Activated effector memory CD4-positive, alpha-beta T cell treated with Interleukin-2 at 50 U/mL for 16 hours (primary cell): ENCODE measurements around the gene ARHGAP6.
"Not testable (repeated sequence)": the region's sequence is repeated elsewhere in the genome, so short reads cannot be mapped to it uniquely, and the experiment has no call there.

Experiments used
- DNase-seq: peaks from one replicate; pipeline ENCODE4 v3.0.0-alpha.2; 2020

ARHGAP6 gene

DNA sequence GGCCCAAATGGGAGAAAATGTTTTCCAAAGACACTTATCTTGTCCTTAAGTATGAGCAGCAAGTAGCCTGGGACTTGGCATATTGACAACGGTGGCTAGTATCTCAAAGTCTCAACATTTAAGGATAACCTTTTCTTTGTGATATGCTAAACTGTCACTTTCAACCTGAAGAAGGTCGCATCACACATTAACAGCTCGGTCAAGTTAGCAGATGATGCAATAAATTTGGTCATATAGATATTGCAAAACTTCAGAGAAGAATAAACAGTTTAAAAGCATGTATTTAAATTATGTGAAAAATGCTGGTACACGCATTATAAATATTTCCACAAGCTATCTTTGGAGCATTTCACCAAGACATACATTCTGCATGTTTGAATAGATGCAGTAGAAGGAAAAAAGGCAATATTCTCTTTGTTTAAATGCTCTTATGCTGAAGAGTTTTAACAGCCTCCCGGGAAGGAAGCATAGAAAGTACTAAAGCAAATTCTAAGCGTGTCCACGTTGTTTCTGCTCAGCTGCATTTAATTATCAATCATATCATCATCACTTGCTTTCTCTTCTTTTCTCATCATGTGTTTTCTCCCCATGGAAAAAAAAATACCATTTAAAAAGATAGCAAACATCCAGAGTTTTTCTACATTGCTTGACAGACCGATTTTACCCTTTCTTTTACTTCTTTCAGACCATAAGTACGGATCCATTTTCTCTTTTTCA is 24.2 kb downstream of the ARHGAP6 start:
- no peak for DNase-seq

DNA sequence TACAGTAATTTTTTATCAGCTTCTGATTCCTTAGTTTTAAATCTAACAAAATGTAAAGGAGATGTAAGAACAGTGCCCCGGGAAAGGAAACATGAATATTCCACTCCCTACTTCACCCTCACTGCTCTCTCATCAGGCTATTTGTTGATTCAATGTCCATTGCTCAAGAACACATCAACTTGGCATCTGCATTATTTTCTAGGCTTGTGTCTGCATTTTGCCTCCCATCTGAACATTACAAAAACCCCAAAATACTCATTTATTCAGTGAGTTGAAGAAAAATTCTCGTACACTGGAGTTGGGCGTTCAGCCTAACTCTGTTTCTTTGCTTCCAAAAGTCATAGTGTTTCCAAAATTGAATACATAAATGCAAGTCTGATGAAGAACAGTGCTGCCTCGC is 25.6 kb downstream of the ARHGAP6 start:
- DNase-seq: no peak

DNA sequence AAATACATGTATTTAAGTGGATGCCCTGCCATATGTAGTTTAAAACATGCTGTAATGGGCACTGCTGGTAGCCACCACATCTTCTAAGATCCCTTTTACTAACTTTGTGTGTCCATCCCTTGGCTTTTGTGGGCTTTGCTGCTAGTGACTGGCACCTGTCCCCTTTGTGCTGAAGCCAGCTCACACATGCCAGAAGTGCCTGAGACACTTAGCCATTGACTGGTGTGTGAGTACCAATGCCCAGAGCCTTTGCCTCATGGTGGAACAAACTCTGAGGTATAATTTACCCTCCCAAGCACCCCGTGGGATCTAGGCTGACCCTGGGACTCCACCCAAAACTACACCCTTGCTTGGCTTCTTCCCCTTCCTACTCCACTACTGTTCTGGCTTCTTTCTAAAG is 33.0 kb downstream of the ARHGAP6 start:
- no peak for DNase-seq

DNA sequence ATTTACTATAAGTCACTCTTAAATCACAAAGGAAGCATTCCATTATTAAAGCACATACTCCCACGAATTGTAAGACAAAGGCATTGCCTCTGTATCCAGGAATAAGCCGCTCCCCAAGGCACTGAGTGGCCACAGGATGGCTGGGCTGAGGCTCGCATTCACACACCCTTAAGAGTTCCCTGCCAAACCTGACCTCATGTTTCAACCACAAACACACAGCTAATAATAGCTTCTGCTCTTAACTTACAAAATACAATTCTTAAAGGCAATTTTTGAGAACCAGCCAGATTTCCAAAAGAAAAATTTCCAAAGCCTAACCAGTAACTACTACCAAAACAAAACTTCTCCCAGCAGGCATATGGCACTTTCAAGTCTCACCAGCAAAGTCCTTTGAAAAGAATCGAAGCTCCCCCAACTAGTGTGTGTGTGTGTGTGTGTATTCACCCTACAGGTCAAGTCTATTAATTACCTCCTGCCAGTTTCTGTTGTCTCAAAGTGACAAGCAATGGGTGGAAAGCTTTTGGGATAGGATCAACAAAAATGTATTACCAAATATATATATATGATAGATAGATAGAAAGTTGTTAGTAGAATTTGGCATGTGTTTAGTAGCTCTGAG is 36.0 kb downstream of the ARHGAP6 start:
- DNase-seq: no peak

DNA sequence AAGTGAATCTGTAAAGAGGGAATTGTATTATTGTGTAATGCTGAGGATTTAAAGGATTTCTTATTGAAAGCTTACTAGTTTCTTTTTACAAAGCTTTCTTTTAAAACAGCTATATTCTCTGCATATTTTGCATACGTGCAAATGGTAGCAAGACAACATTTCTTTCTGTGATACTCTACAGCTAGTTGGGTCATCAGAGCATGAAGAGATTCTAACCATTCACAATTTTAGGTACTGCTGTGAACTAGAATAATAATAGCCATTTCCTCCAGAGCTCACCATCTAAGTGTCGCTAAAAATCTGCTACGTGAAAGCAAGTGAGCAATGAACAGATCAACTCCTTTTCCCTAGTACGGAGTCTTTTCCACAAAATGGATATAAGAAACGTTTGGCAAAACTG is 37.3 kb downstream of the ARHGAP6 start:
- no peak for DNase-seq

DNA sequence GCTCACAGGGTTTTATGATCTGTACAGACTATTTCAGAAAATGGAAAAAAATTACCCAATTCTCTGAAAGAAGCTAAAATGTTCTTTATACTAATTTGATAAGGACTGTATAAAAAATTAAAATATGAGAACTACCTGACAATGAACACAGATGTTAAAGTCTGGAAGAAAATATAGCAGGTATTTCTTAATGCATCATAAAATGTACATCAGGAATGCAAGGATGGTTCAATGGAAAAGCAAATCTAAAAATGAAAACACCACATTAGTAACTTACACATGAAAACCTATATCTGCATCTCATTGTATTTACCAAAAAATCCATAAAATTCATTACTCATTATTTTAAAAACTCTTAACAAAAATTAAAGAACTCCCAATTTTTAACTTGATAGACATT is 39.4 kb downstream of the ARHGAP6 start:
- no peak for DNase-seq

DNA sequence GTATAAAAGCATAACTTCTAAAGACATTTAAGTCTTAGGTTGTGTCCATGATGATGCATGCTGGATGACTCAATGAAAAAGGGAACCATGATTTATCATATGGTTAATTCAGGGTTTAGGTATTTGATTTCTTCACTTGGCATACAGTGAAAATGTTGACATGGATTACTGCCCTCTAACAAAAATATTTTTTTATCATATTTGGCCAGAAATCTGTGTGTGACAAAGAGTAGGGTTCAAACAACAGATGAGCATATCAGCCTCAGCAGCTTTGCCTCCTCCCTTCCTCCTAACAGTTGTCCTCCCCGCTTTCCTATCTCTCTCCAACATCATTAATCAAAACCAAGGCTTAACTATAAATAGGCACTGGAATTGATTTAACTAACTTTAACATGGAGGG is 46.3 kb downstream of the ARHGAP6 start:
- DNase-seq: no peak

DNA sequence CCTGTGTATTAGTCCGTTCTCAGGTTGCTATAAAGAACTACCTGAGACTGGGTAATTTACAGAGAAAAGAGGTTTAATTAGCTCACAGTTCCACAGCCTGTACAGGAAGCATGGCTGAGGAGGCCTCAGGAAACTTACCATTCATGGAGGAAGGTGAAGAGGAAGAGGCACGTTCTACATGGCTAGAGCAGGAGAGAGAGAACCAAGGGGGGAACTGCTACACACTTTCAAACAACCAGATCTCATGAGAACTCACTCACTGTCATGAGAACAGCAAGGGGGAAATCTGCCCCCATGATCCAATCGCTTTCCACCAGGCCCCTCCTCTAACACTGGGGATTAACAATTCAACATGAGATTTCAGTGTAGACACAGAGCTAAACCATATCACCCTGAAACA is 51.5 kb downstream of the ARHGAP6 start:
- not testable (repeated sequence) for DNase-seq

DNA sequence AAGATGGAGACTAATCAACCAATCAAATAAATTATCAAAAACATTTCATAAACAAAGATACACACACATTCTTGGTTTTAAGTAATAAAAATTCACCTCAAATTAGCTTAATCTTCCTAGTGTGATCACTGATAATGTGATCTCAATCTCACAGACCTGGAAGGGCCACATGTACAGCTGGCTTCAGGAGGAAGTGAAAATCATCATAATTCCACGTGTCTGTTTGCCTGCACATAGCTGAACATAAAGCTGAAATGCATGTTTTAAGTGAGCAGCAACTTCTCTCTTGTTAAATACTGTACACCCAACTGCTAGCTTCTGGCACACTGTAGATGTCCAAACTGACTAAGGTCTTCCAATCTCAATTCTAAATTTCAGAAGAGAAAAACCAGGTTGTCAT is 53.8 kb downstream of the ARHGAP6 start:
- no peak for DNase-seq

DNA sequence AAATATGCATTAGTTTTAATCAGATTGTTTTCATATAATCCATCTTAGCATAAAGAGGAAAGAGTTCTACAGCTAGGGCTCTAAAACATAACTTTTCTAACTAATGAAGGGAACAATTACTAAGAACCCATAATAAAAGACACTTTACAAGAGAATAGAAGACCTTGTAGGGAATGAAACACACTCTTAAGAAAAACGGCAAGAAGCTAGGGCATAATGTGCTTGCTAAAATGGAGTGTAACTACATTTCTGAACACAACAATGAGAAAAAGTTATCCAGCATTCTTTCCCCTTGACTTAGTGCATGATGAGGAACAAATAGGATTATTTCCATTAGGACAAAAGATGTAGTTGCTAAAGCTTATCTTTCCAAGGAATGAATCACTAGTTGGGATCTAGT is 54.6 kb downstream of the ARHGAP6 start:
- DNase-seq: no peak

DNA sequence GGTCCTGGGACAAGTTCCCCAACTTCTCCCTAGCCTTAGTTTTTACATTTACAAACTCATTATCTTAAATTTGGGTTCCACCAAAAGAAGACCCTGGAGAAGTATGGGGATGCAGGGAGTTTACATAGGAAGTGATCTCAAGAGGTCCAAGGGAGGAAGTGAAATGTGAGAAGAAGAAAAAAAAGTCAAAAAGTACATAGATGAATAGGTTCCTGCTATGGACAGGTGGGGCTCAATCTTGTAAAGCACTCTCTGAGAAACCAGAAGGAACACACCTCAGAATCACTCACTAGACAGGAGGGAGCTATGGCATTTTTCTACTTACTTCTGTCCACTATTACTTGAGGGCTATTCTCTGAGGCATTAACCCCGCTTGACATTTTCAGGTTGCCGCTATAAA is 56.6 kb downstream of the ARHGAP6 start:
- DNase-seq: no peak

DNA sequence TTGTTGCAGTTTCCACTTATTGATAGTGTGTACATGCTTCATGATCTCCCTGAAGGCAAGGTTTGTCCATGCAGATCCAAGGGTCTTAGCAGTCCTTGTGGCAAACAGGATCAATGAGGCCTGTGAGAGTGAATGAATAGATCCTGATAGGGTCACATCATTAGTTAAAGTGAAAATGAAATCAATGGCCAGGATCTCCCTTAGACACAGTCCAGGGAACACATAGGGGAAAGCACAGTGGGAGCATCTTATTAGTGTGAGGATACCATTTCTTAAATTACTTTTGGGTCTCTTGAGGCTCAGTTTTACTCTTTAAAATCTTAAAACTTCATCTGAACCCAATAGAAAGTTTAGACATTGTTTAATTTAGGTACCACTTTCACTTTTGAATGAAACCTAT is 59.3 kb downstream of the ARHGAP6 start:
- DNase-seq: no peak

DNA sequence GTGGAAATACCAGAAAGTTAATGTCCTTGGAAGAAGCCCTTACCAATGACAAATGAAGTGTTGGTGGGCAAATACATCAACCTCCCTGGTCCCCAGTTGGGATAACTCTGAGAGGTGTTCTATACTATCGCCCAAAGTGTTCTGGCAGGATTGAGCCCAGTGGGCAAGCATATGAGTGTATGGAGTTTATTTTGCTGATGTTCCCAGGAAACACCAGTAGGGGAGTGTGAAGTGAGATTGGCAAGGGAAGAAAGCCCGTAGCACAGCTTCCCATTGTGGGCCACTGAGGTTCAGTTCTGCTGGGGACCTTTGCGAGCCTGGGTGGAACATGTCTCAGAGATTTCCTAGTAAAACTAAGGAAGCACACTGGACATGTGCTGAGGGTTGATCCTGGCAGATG is 65.1 kb downstream of the ARHGAP6 start:
- DNase-seq: no peak

DNA sequence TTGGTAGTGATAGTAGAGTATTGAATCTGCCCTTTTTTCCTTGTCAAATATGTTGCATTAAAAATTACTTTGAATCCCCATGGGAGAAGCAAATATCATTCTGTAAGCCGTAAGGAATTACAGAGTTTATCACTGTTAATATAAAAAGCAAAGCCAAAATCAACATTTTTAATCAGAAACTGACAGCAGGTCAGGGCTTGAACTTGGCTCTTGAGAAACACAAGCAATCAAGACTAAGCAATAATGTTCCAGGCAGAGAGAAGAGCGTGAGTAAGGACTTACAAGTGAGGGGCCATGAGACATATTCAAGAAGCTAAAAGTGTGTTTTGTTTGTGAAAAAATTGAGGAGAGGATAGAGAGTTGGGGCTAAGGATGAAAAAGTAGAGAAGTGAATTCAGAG is 68.2 kb downstream of the ARHGAP6 start:
- DNase-seq: no peak

DNA sequence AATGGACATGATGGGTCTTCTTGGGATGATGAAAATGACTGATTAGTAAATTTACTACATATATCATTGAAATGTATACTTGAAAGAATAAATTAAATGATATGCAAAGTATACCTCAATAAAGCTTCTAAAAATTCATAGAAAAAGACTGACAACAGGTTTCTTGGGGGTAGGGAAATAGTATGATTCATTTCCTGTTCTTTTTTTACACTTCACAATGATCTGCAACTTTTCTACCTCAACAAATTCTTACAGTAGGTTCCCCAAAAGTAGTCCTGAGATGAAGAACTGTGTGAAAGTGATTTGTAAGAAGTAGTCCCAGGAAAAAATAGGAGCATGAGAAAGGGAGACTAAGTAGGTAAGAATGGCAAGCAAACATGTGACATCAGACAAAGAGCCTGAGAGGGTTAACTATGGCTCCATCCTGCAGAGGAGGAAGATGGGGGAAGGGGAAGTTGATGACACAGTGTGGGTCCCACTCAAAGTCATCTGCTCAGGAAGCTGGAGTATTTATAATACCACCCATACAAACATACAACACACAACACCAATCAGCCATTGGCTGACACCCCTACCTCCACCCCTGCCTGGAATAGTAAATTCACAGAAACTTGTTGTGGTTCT is 73.9 kb downstream of the ARHGAP6 start:
- DNase-seq: no peak

DNA sequence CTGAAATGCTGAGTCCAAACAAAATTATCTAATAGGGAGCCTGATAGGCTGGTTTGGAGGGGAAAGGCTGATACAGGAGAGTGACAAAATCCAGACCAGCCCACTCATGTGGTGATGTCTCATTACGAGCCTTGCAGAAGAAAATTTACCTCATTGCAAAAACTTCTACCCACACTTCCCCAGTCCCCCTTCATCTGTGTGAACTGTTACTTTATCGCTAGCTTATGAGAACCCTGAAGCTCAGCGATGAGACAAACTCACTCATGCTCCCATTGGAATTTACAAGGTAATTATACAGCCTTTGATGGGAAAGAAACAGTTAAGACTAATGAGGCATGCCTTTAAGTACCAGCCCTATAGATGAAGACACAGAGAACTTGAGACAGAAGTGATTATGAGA is 76.1 kb downstream of the ARHGAP6 start:
- no peak for DNase-seq

DNA sequence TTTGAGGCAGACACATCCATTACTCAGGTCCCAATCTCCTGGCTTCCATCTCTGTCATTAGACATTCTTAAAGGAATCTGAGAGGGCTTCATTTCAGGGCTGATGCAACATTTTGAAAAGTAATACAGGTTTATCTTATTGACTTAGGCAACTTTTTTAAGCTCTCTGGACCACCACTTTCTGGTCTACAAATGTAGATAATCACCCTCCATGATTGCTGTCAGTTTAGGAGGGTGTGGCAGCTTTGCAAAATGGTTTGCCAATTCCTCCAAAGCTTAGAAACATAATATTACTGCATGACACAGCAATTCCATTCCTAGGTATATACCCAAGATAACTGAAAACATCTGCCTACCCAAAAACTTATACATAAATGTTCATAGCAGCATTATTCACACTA is 77.6 kb downstream of the ARHGAP6 start:
- DNase-seq: no peak

DNA sequence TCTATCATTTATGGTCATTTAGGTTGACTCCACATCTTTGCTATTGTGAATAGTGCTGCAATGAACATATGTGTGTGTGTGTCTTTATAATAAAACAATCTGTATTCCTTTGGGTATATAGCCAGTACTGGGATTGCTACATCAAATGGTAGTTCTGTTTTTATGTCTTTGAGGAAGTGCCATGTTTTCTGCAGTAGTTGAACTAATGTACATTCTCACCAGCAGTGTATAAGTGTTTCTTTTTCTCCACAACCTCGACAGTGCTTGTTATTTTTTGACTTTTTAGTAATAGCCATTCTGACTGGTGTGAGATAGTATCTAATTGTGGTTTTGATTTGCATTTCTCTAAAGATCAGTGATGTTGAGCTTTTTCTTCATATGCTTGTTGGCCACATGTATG is 80.5 kb downstream of the ARHGAP6 start:
- no peak for DNase-seq

DNA sequence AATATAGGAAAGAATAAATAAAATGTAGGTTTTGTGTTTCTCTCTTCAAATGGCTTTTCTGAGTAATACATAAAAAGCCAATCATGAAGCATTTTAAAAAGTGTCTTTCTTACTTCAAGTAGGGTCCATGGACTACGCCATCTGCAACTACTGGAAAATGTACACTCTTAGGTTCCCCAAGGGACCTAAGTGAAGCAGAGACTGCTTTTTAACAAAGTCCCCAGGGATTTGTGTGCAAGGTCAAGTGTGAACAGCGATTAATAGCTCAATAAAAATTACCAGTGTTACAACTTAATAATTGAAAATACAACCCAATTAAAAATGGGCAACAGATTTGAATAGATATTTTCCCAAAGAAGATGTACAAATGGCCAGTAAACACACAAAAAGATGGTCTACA is 84.9 kb downstream of the ARHGAP6 start:
- DNase-seq: no peak

DNA sequence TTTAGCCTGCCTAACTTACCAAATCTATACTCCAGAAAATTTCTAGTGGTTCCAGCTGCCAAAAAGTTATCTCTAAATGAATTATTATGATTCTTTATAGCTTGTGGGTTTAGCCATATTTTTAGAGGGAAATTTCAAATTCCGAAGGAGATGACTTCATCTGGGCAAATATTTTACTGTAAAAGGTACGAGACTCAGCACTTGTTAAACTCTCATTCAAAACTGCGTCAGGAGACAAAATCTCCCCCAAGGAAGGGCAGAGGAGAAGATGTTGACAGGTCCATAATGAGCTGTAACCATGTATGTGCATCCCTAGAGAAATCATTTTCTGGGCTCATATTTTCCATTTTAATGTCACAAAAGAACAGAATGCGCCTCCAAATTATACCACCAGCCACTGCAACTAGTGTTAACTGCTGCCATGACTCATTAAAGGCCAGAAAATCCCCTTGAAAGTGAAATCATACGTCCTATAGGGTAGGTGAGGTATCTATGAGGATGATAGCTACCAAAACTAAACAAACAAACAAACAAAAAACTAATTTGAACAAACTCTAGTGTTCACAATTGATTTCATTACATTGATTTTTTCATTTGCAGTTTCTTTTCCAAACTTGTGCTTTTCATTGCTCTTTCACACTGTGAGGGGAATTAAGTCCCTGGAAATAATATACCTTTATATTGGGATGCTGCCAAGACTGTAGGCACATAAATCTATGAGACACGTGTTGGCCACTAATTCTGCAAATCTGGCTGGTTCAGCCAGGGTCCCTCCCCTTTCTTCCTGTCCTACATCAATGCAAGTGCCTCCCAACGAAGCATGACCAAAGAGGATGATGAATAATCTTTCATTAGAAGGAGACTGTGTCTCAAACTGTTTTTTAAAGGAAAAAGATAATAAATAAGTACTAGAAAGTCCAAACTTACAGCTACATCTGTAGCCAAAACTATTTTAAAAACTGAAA is 85.8 kb downstream of the ARHGAP6 start:
- DNase-seq: no peak

DNA sequence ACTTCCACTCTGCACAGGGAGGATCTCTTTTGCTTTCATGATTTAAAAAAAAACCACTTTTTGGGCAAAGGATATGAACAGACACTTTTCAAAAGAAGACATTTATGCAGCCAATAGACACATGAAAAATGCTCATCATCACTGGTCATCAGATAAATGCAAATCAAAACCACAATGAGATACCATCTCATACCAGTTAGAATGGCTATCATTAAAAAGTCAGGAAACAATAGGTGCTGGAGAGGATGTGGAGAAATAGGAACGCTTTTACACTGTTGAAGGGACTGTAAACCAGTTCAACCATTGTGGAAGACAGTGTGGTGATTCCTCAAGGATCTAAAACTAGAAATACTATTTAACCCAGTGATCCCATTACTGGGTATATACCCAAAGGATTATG is 87.4 kb downstream of the ARHGAP6 start:
- DNase-seq: not testable (repeated sequence)

DNA sequence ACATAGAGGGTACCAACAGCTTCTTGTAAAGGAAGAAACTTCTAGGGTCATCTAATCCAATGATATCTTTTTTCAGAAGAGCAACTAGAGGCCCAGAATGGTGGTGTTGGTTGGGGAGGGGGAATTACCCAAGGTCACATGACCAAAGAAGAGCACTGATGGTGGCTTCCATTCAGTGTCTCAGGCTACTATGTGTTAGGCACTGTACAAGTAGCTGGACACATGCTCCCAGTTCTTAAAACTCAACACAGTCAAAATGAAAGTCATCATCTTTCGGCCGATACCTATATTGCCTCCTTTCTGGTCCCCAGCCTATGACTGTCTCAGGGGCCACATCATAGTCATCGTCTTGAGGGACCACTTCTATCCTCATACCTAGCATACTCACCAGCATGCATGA is 88.1 kb downstream of the ARHGAP6 start:
- no peak for DNase-seq

DNA sequence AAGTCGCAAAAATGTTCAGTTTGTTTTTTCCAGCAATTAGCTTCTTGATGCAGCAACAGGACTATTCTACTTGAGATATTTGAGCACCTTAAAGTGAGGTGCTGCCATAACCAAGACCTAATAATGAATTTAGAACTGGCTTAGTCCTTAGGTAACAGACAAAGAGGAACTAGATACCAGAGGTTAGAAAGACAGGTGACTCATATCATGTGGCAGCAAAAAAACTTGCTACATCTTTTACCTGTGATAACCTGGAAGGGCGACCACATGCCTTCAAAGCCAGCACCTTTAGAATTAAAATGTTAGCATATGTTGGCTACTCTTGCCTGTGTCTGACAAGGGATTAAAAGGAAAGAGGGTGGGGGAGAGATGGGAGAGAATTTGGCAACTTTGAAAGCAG is 90.4 kb downstream of the ARHGAP6 start:
- DNase-seq: no peak
